AG20443 (cell line): ENCODE data around the gene TOE1.
"Not testable (repeated sequence)": the region's sequence is repeated elsewhere in the genome, so short reads cannot be mapped to it uniquely, and the experiment has no call there.

Source experiments
- DNase-seq: peaks from one replicate; pipeline ENCODE4 v3.0.0; 2012; ENCODE audit warnings: low spot score, mixed read lengths

Gene TOE1

GRCh38 chr1:45339789-45340558 is at the start of gene TOE1, which contains the start of gene MUTYH:
TSS of gene TOE1 (plus strand) at chr1:45340170. CDS start at chr1:45340253, 83 bp downstream.
TSS of gene MUTYH (minus strand) at chr1:45340440. CDS start at chr1:45334505, 5,935 bp downstream.
- DNase-seq = peak; percentile 97

GRCh38 chr1:45291002-45291401 is 49.0 kb upstream of the TOE1 start:
- not testable (repeated sequence) for DNase-seq

- no peak for DNase-seq
Observed at GRCh38 chr1:45291716-45292115, 48.3 kb upstream of the TOE1 start.

- DNase-seq = no peak
Observed at GRCh38 chr1:45297666-45298356, 42.2 kb upstream of the TOE1 start.

GRCh38 chr1:45299296-45299695 is 40.7 kb upstream of the TOE1 start:
- no peak for DNase-seq

- peak; percentile 76 for DNase-seq
Observed at GRCh38 chr1:45299981-45300668, 39.8 kb upstream of the TOE1 start.

- DNase-seq = no peak
Observed at GRCh38 chr1:45300669-45300997, 39.3 kb upstream of the TOE1 start.

- DNase-seq = no peak
Observed at GRCh38 chr1:45302505-45303150, 37.3 kb upstream of the TOE1 start.

GRCh38 chr1:45303520-45304310 is 36.3 kb upstream of the TOE1 start:
- DNase-seq = peak; percentile 99

GRCh38 chr1:45304311-45305081 is 35.5 kb upstream of the TOE1 start:
- peak; percentile 9 for DNase-seq

GRCh38 chr1:45305231-45305630 is 34.7 kb upstream of the TOE1 start:
- no peak for DNase-seq

- DNase-seq = no peak
Observed at GRCh38 chr1:45306319-45306718, 33.7 kb upstream of the TOE1 start.

GRCh38 chr1:45306905-45307304 is 33.1 kb upstream of the TOE1 start:
- no peak for DNase-seq

- no peak for DNase-seq
Observed at GRCh38 chr1:45314266-45314665, 25.7 kb upstream of the TOE1 start.

- DNase-seq = no peak
Observed at GRCh38 chr1:45317166-45317565, 22.8 kb upstream of the TOE1 start.

- no peak for DNase-seq
Observed at GRCh38 chr1:45319761-45320160, 20.2 kb upstream of the TOE1 start.

- no peak for DNase-seq
Observed at GRCh38 chr1:45321444-45321843, 18.5 kb upstream of the TOE1 start.

- DNase-seq = no peak
Observed at GRCh38 chr1:45322486-45323040, 17.4 kb upstream of the TOE1 start.

GRCh38 chr1:45325851-45326506 is 14.0 kb upstream of the TOE1 start:
- no peak for DNase-seq
